Pancreas (tissue), 10 donors: ENCODE results near the gene CGN. TPM values are rescaled to one million over a fixed set of nuclear protein-coding genes. Genes with fewer than 3 reads are reported as not detected.

Experiments used
- ATAC-seq, 4 donors: fragments of 200-7000 bp; cut with Tn5 transposase; one replicate each; pipeline versions ENCODE4 v1.8.0 to v1.9.1; 2020; ENCODE audit warnings: mild to moderate bottlenecking in 4 of 4, moderate library complexity in 4 of 4
- DNase-seq, 6 donors: peaks; one replicate each; pipeline ENCODE4 v3.0.0-alpha.2; 2020
- FAIRE-seq: peaks from 2 replicates; lab custom pipeline; 2012; peaks lifted over from hg19 to GRCh38; lab: Jason Lieb, UNC
- H3K27ac ChIP-seq, 4 donors: fragments of 200-600 bp; sonication (generic); 1 replicate in 3 of 4; 2 replicates in 1 of 4; pipeline versions ENCODE4 v1.5.0 to v1.8.0; 2020
- H3K27me3 ChIP-seq, 4 donors: fragments of 200-600 bp; one replicate each; pipeline ENCODE4 v1.8.0; 2021
- H3K36me3 ChIP-seq, 3 donors: fragments of 200-600 bp; sonication (generic) in 1 of 3; one replicate each; pipeline versions ENCODE4 v1.5.0 to v1.8.0; 2020 to 2021
- H3K4me1 ChIP-seq, 3 donors: fragments of 200-600 bp; one replicate each; pipeline ENCODE4 v1.8.0; 2021
- H3K4me3 ChIP-seq, 4 donors: fragments of 200-600 bp; sonication (generic) in 2 of 4; one replicate each; pipeline versions ENCODE4 v1.5.0 to v1.8.0; 2020 to 2021
- H3K9me3 ChIP-seq, 4 donors: fragments of 200-600 bp; one replicate each; pipeline ENCODE4 v1.8.0; 2021
- WGBS, 2 donors: extraction: QIAGEN DNeasy Blood & Tissue Kit; methylation state at CpG; one replicate each; pipeline ENCODE4 v1.1.7; 2013; 5-methylcytosine and 5-hydroxymethylcytosine counted together
- intact Hi-C, 3 donors: fragments of 100-400 bp; cut with DNase I; formaldehyde crosslinking; loops; one replicate each; pipeline versions ENCODE4 v1.11.1 to v1.14.2; 2022
- polyA plus RNA-seq, 2 donors: library from polyadenylated mRNA; stranded (reverse); fragments of 200-250 nt; gene quantifications; one replicate each; pipeline ENCODE4 v1.2.3, GENCODE V29; 2013
- total RNA-seq, 6 donors: library from RNA; stranded (reverse); fragmentation: NEBNext Ultra II Directional in 4 of 6; extraction: Animal tissue kit (Norgen Biotek cat#: 25700) in 4 of 6; gene quantifications; one replicate each; pipeline versions ENCODE4 v1.2.1 to v1.2.4, GENCODE V29; 2021 to 2023
- TF ChIP-seq, protein P1 (sequence below), 4 donors: fragments of 200-600 bp; sonication (generic) in 3 of 4; IDR thresholded peaks; one replicate each; pipeline versions ENCODE4 v1.5.0 to v1.8.0; 2021; ENCODE audit warnings: antibody characterized with exemption in 4 of 4
- donor health status: healthy with polysubstance abuse.
- donor health status: DM: no; HTN: no; CAD: no; lungs with moderate emphysema.
- donor health status: DM: no; HTN: no; CAD: no.
- donor health status: control.
- donor health status: control.
- donor health status: Bipolar disorder and iron deficiency.
- donor health status: DM: yes; HTN: yes; CAD: no.
- donor health status: DM: no; HTN: no; CAD: no.
- donor health status: DM: no; HTN: no; CAD: no.
- donor health status: DM: yes; HTN: yes; CAD: no.

The CGN gene
- total and polyA plus RNA-seq, 8 donors, result 26.9 to 63.2 (median 40.3) TPM

DNA sequence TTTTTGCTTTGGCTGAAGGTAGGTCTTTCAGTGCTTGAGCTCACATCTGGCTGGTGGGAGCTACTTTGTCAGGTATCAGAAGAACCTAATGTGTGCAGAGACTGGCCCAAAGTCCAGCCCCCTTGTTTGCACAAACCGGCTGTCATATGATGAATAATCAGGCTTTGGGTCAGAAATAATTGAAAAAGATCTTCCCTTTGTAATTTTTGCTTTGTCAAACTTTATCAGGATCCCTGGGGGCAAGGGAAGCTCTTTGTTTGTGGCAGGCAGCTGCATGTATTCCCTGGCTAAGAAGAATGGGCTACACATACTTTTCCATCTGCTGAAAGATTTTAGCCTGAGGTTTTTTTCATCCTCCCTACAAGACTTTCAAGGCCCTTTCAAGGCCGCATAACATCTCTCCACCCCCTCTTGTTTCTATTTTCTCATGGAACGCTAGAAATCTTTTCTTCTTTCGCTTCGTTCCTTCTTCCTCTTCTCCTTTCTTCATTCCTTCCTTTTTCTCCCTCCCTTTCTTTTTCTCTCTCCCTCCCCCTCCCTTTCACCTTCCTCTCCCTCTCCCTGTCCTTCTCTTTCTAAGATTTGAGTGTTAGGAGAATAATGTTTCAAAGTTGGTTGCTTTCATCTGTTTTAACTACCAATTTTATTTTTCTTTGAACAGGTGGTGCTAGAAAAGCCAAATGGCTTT is 54.5 kb downstream of the CGN start:
- no peak for ATAC-seq
- H3K4me3 ChIP-seq, result no peak overlapping the region
- TF ChIP-seq, protein P1, sequence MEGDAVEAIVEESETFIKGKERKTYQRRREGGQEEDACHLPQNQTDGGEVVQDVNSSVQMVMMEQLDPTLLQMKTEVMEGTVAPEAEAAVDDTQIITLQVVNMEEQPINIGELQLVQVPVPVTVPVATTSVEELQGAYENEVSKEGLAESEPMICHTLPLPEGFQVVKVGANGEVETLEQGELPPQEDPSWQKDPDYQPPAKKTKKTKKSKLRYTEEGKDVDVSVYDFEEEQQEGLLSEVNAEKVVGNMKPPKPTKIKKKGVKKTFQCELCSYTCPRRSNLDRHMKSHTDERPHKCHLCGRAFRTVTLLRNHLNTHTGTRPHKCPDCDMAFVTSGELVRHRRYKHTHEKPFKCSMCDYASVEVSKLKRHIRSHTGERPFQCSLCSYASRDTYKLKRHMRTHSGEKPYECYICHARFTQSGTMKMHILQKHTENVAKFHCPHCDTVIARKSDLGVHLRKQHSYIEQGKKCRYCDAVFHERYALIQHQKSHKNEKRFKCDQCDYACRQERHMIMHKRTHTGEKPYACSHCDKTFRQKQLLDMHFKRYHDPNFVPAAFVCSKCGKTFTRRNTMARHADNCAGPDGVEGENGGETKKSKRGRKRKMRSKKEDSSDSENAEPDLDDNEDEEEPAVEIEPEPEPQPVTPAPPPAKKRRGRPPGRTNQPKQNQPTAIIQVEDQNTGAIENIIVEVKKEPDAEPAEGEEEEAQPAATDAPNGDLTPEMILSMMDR (IDR thresholded peaks at IDR 0.05), result no peak
- H3K36me3 ChIP-seq, result peaks cover 3 to 41% (median 19%) of the 10 kb centered on the region in 3 donors
- peaks cover 0 to under 1% (median 0%) of the 10 kb centered on the region in 3 donors for H3K4me1 ChIP-seq
- DNase-seq, result no peak
- WGBS, 2 donors, result 52 to 73% methylated on average over 5 of the region's 5 CpGs
- no peaks in the 10 kb centered on the region for H3K27me3 ChIP-seq
- no peak overlapping the region for H3K27ac ChIP-seq
- no peaks in the 10 kb centered on the region for H3K9me3 ChIP-seq
- intact Hi-C loops, result no loop called here
- no peak for FAIRE-seq

DNA sequence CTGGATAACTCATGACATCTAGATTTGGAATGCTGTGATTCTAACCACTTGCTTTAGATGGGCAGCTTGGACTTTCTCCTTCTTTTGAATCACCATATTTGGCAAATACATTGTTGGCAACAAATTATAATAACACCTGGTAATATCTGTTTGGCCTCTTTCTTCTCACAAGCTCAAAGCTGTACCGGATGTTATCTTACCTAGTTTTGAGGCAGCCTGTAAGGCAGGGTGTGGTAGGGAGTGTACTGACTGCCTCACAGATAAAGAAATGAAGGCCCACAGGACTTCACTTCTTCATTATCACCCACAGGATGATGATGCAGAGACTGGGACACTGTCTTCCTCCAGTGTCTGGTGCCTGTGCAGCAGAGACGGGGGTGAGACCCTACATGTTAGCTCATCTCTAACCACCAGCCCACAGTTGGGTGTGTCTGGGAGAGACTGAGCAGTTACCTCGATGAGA is 57.5 kb downstream of the CGN start:
- H3K4me3 ChIP-seq, result no peak overlapping the region
- H3K27ac ChIP-seq, result no peak overlapping the region
- WGBS, 2 donors, result 55 to 67% methylated on average over 3 of the region's 3 CpGs
- no peaks in the 10 kb centered on the region for H3K27me3 ChIP-seq
- H3K4me1 ChIP-seq, result peaks cover 0 to 5% (median 0%) of the 10 kb centered on the region in 3 donors
- FAIRE-seq (no peak), DNase-seq (no peak), ATAC-seq (peak in 1 of 4 donors; percentile 28)
- TF ChIP-seq, protein P1 (IDR thresholded peaks at IDR 0.05), result no peak
- H3K36me3 ChIP-seq, result peaks cover 3 to 41% (median 21%) of the 10 kb centered on the region in 3 donors
- intact Hi-C loops, result no loop called here
- no peaks in the 10 kb centered on the region for H3K9me3 ChIP-seq

DNA sequence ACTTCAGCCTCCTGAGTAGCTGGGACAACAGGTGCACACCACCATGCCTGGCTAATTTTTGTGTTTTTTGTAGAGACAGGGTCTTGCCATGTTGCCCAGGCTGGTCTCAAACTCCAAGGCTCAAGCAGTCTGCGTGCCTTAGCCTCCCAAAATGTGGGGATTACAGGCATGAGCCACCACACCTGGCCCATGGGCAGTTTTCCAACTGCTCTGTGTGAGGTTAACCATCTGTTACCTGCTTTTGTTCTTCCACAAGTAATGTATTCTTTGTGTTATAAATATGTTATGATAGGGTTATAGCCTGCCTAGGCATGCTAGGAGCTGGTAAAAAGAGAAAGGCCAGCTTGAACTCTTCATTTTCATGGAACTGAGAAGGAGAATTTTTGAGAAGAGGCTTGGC is 59.6 kb downstream of the CGN start:
- FAIRE-seq, result no peak
- Histone ChIP-seq H3K27ac (no peak overlapping the region), H3K4me3 (no peak overlapping the region), H3K36me3 (peaks cover 3 to 41% (median 9%) of the 10 kb centered on the region in 3 donors), H3K27me3 (no peaks in the 10 kb centered on the region), H3K4me1 (peaks cover 0 to 5% (median 0%) of the 10 kb centered on the region in 3 donors), H3K9me3 (no peaks in the 10 kb centered on the region)
- TF ChIP-seq, protein P1 (IDR thresholded peaks at IDR 0.05), result no peak
- peak in 3 of 4 donors; percentile 43 to 67 (median 54) for ATAC-seq
- DNase-seq, result peak in 3 of 6 donors; percentile 31 to 52 (median 34)
- WGBS, 2 donors, result 30 to 53% methylated on average over 1 of the region's 1 CpG
- intact Hi-C loops, result no loop called here

DNA sequence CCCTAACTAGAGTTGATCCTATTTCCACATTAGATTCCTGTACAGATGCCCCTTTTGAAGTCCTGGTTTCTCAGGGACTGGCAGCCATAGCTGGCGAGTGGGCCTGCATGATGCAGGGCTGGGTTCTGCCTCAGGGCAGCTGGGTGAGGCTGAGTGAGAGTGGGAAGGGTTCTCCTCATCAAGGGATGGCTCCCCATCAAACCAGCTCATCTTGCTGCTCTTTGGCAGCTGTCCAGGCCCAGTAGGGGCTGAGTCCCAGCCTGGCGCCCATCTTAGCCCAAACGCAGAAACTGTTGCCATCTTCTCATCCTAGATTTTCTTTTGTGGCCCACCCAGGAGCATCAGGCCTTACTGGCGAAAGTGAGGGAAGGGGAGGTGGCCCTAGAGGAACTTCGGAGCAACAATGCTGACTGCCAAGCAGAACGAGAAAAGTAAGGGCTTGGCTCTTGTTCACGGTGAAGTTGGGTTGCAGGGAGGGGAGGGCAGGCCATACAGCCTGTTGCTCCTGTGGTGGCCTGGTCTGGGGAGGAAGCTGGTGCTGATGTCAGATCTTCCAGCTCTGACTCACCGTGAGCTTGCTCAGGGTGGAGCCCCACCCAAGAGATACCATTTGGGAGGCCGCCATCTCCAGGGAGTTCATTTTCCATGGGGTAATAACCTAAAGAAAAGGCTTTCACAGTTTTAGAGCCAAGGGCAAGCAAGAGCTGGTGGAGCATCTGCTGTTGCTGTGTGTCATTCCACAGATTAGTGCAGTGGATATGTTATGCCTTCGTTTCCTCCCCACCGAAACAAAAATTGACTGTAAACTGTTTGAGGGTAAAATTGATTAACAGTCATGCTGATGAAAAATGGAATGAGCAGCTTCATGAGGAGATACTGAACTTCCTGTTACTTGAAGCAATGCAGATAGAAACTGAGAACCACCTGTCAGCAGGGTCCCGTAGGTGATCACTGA is 63.7 kb downstream of the CGN start:
- no peak for FAIRE-seq
- WGBS, 2 donors, result 89% methylated on average over 12 of the region's 12 CpGs
- H3K9me3 ChIP-seq, result no peaks in the 10 kb centered on the region
- peak in 3 of 4 donors; percentile 32 to 65 (median 51) for ATAC-seq
- no peak overlapping the region for H3K27ac ChIP-seq
- intact Hi-C loops, result no loop called here
- H3K4me3 ChIP-seq, result no peak overlapping the region
- H3K36me3 ChIP-seq, result peaks cover 0 to 40% (median 14%) of the 10 kb centered on the region in 3 donors
- H3K4me1 ChIP-seq, result peaks cover 0 to 5% (median 0%) of the 10 kb centered on the region in 3 donors
- no peaks in the 10 kb centered on the region for H3K27me3 ChIP-seq
- no peak for DNase-seq
- TF ChIP-seq, protein P1 (IDR thresholded peaks at IDR 0.05), result no peak
